PC-3 (cell line): Measurements from ENCODE around the gene MRPS34. TPM values are rescaled to one million over a fixed set of nuclear protein-coding genes. Genes with fewer than 3 reads are reported as not detected.

Source experiments
- ATAC-seq: fragments of 200-7000 bp; cut with Tn5 transposase; 2 replicates; pipeline ENCODE4 v1.9.1; 2020; ENCODE audit warnings: mild to moderate bottlenecking, moderate library complexity
- BruUV-seq: library from RNA; stranded (reverse); fragments of 400-500 nt; replicated peaks from 2 replicates; lab custom pipeline; 2021; lab: Mats Ljungman, UMichigan
- CTCF ChIA-PET: fragments of 300-600 bp; sonication (Branson Sonifier 250); formaldehyde crosslinking; loops from one replicate; lab custom pipeline; 2022; ENCODE audit warnings: antibody characterized with exemption; lab: Charles Lee
- POLR2A ChIA-PET: fragments of 300-600 bp; sonication (Branson Sonifier 250); formaldehyde crosslinking; loops from one replicate; lab custom pipeline; 2022; ENCODE audit warnings: antibody characterized with exemption; ENCODE audit not compliant: unreplicated experiment; lab: Charles Lee
- DNase-seq: peaks from one replicate; pipeline ENCODE4 v3.0.0-alpha.2; 2015
- H2AFZ ChIP-seq: fragments of 300-600 bp; sonication (generic); 2 replicates; pipeline ENCODE4 v1.6.0; 2016; ENCODE audit warnings: antibody characterized with exemption, low read length
- H3F3A ChIP-seq: fragments of 300-600 bp; sonication (generic); one replicate; pipeline ENCODE4 v1.6.0; 2017; ENCODE audit warnings: antibody characterized with exemption, low read length, control low read depth, mild to moderate bottlenecking; ENCODE audit not compliant: unreplicated experiment
- H3K27ac ChIP-seq: fragments of 300-600 bp; sonication (generic); 2 replicates; pipeline ENCODE4 v1.5.1; 2016; ENCODE audit warnings: mild to moderate bottlenecking, low read length
- H3K27me3 ChIP-seq: fragments of 300-600 bp; sonication (generic); 2 replicates; pipeline ENCODE4 v1.6.1; 2016; ENCODE audit warnings: low read length, mixed read lengths
- H3K36me3 ChIP-seq: fragments of 300-600 bp; sonication (generic); 2 replicates; pipeline ENCODE4 v1.6.1; 2016; ENCODE audit warnings: low read depth, mixed run types, low read length, mixed read lengths
- H3K4me1 ChIP-seq: fragments of 300-600 bp; sonication (generic); 2 replicates; pipeline ENCODE4 v1.5.1; 2016; ENCODE audit warnings: low read length; ENCODE audit not compliant: insufficient read depth
- H3K4me2 ChIP-seq: fragments of 300-600 bp; sonication (generic); 2 replicates; pipeline ENCODE4 v1.6.0; 2016; ENCODE audit warnings: low read length
- H3K4me3 ChIP-seq: fragments of 300-600 bp; sonication (generic); 2 replicates; pipeline ENCODE4 v1.5.1; 2016; ENCODE audit warnings: mild to moderate bottlenecking, low read length, mixed read lengths
- H3K79me2 ChIP-seq: fragments of 300-600 bp; sonication (generic); 2 replicates; pipeline ENCODE4 v1.6.1; 2017; ENCODE audit warnings: low read length, mixed read lengths
- H3K9ac ChIP-seq: fragments of 300-600 bp; sonication (generic); 2 replicates; pipeline ENCODE4 v1.6.0; 2016; ENCODE audit warnings: mild to moderate bottlenecking, low read length
- H3K9me2 ChIP-seq: fragments of 300-600 bp; sonication (generic); replicated peaks from 2 replicates; pipeline ENCODE4 v1.6.1; 2016; ENCODE audit warnings: mixed run types, low read length, mixed read lengths
- H3K9me3 ChIP-seq: fragments of 300-600 bp; sonication (generic); 2 replicates; pipeline ENCODE4 v1.6.1; 2016; ENCODE audit warnings: low read length, mixed read lengths
- H4K20me1 ChIP-seq: fragments of 300-600 bp; sonication (generic); 2 replicates; pipeline ENCODE4 v1.6.1; 2016; ENCODE audit warnings: low read length, mixed read lengths
- EZH2 ChIP-seq: fragments of 300-600 bp; sonication (generic); IDR thresholded peaks from one replicate; pipeline ENCODE4 v1.6.1; 2017; ENCODE audit warnings: antibody characterized with exemption, mild to moderate bottlenecking, low read length; ENCODE audit not compliant: unreplicated experiment
- EZH2phosphoT487 ChIP-seq: fragments of 300-600 bp; sonication (generic); IDR thresholded peaks from 2 replicates; pipeline ENCODE4 v1.6.1; 2018; ENCODE audit warnings: mild to moderate bottlenecking, antibody characterized with exemption, low read length, borderline replicate concordance
- intact Hi-C: fragments of 100-400 bp; cut with micrococcal nuclease; formaldehyde crosslinking; loops from 2 replicates; pipeline ENCODE4 v1.9.0; 2023
- total RNA-seq: library from RNA; depleted of rRNA; stranded (reverse); fragments of >200 nt; gene quantifications from 2 replicates; pipeline ENCODE4 v1.2.3, GENCODE V29; 2014
- TF ChIP-seq, protein P1 (sequence below): fragments of 300-600 bp; sonication (generic); conservative IDR thresholded peaks from 2 replicates; pipeline ENCODE4 v1.5.1; 2017; ENCODE audit warnings: antibody characterized with exemption, low read depth, mild to moderate bottlenecking, low read length

The MRPS34 gene
- total RNA-seq, 1 experiment from 2014 or later: 248 TPM

DNA sequence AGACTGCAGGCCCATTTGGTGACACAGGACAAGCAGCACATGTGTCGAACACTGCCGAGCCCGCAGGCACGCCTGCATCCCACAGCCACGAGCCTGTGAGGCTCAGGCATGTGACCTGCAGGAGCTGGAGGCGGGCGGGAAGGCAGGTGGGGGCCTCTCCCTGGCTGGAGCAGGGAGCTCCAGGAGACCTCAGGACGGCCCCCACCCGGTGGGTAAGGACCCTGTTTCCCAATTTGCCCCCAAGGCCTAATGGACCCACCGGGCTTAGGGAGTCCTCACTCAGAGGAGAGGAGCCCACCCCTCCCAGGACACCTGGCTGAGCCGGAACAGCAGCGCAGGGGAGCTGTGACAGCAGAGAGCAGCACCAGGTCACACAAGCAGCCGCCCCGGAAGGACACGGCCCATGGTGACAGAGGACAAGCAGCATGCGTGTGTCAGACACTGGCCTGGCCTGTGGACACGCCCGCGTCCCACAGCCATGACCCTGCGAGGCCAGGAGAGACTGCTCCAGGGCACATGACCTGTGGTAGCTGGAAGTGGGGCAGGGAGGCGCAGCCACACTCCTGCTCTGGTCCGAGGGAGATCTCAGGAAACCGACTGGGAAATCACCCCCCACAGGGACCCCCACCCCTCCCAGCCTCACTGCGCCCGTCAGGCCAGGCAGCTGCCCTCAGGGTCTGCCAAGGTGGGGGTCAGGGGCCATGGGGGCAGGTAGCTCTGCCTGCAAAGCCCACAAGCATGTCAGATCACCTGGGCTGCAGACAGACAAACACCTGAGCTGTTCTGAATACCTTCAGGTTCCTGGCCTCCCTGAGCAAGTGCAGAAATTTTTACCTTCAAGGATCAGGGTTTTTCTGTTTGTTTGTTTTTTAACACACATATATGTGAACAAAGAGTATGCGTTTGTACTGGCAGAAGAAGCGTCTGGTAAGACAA lies 7.1 kb upstream of the MRPS34 start:
- H3K27me3 ChIP-seq: no peaks in the 10 kb centered on the region
- CTCF ChIA-PET: no interaction called here
- TF ChIP-seq EZH2 (no peak), EZH2phosphoT487 (no peak)
- TF ChIP-seq, protein P1, sequence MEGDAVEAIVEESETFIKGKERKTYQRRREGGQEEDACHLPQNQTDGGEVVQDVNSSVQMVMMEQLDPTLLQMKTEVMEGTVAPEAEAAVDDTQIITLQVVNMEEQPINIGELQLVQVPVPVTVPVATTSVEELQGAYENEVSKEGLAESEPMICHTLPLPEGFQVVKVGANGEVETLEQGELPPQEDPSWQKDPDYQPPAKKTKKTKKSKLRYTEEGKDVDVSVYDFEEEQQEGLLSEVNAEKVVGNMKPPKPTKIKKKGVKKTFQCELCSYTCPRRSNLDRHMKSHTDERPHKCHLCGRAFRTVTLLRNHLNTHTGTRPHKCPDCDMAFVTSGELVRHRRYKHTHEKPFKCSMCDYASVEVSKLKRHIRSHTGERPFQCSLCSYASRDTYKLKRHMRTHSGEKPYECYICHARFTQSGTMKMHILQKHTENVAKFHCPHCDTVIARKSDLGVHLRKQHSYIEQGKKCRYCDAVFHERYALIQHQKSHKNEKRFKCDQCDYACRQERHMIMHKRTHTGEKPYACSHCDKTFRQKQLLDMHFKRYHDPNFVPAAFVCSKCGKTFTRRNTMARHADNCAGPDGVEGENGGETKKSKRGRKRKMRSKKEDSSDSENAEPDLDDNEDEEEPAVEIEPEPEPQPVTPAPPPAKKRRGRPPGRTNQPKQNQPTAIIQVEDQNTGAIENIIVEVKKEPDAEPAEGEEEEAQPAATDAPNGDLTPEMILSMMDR: no peak
- no peaks in the 10 kb centered on the region for H3F3A ChIP-seq
- intact Hi-C loops: no loop called here
- H3K9me2 ChIP-seq: no peaks in the 10 kb centered on the region
- ATAC-seq (no peak), DNase-seq (no peak)
- no peak overlapping the region for H3K27ac ChIP-seq
- no peaks in the 10 kb centered on the region for H3K36me3 ChIP-seq
- H3K4me3 ChIP-seq: no peak overlapping the region
- POLR2A ChIA-PET: no interaction called here
- no peaks in the 10 kb centered on the region for H3K9me3 ChIP-seq
- H3K4me1 ChIP-seq: peaks cover 11% of the 10 kb centered on the region; the same call in 1 of the 2 replicates
- no peak overlapping the region for H2AFZ ChIP-seq
- no peak overlapping the region for H3K4me2 ChIP-seq
- no peak overlapping the region for H3K9ac ChIP-seq
- peaks cover 38% of the 10 kb centered on the region for H3K79me2 ChIP-seq
- BruUV-seq: TSS peak; percentile 52
- no peaks in the 10 kb centered on the region for H4K20me1 ChIP-seq

DNA sequence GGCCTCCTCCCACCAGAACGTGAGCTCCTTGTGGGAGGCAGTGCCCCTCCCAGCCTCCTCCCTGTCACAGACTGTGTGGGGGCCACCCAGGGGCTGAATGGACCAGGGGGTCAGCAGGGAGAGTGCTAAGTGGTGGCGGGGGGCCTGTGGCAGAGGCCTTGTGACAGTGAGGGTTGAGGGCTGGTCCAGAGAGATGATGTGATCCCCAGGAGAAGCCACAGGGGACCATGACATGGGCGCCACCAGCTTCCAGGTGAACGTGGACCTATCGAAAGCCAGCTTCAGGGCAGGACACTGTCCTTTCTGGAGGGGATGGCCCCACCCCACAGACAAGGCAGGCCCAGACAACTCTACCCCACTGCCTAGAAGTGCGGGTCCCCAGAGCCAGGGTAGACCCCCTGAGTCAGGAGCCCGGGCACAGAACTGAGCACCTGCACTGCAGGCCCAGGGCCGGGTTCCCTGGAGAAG lies 6.3 kb upstream of the MRPS34 start:
- POLR2A ChIA-PET: no interaction called here
- H3K4me2 ChIP-seq: no peak overlapping the region
- no peak overlapping the region for H3K27ac ChIP-seq
- H3K9me2 ChIP-seq: no peaks in the 10 kb centered on the region
- H3K36me3 ChIP-seq: no peaks in the 10 kb centered on the region
- ATAC-seq: no peak
- peaks cover 38% of the 10 kb centered on the region for H3K79me2 ChIP-seq
- no peaks in the 10 kb centered on the region for H3F3A ChIP-seq
- no peak overlapping the region for H2AFZ ChIP-seq
- intact Hi-C loops: no loop called here
- no peaks in the 10 kb centered on the region for H3K9me3 ChIP-seq
- DNase-seq: no peak
- H4K20me1 ChIP-seq: peaks cover 3% of the 10 kb centered on the region; the same call in 1 of the 2 replicates
- H3K4me1 ChIP-seq: peaks cover 15% of the 10 kb centered on the region; the same call in 1 of the 2 replicates
- BruUV-seq: no TSS peak
- TF ChIP-seq EZH2: no peak
- TF ChIP-seq EZH2phosphoT487: no peak
- TF ChIP-seq, protein P1: no peak
- CTCF ChIA-PET: no interaction called here
- no peaks in the 10 kb centered on the region for H3K27me3 ChIP-seq
- H3K4me3 ChIP-seq: no peak overlapping the region
- H3K9ac ChIP-seq: no peak overlapping the region
